Regular cardiac myocyte (primary cell): Measurements from ENCODE around the gene HMGN2. TPM values are rescaled to one million over a fixed set of nuclear protein-coding genes. Genes with fewer than 3 reads are reported as not detected.

Source experiments
- total RNA-seq: library from RNA; depleted of rRNA; stranded (reverse); fragments of >200 nt; gene quantifications from 2 replicates; pipeline ENCODE4 v1.2.3, GENCODE V29; 2014

The HMGN2 gene
- total RNA-seq: 123 and 354 TPM in 2 replicates

DNA sequence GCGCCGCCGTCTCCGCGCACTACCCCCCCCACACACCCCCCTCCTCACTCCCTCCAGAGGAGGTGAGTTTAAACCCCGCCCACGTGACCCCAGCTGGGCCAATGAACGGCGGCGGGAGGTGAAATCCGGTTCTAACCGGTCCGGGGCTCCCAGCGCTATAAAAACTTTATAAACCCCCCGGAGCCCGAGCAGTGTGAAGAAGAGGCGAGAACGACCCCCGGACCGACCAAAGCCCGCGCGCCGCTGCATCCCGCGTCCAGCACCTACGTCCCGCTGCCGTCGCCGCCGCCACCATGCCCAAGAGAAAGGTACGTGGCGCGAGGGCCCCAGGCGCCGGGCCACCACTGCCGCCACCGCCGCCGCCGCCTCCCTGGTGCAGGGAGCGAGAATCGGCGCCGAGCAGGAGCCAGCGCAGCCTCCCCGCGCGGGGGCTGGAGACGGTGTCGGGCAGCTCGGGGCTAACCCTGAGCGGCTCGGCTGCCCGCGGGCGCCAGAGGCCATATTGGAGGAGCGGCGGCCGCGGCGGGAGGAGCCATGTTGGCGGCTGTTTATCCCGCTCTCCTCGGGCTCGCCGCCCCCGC is at the start of gene HMGN2:
HMGN2 (plus strand) TSS at position 121 of the 581 bp plus-strand sequence; CDS start at position 294, 173 bp downstream.

DNA sequence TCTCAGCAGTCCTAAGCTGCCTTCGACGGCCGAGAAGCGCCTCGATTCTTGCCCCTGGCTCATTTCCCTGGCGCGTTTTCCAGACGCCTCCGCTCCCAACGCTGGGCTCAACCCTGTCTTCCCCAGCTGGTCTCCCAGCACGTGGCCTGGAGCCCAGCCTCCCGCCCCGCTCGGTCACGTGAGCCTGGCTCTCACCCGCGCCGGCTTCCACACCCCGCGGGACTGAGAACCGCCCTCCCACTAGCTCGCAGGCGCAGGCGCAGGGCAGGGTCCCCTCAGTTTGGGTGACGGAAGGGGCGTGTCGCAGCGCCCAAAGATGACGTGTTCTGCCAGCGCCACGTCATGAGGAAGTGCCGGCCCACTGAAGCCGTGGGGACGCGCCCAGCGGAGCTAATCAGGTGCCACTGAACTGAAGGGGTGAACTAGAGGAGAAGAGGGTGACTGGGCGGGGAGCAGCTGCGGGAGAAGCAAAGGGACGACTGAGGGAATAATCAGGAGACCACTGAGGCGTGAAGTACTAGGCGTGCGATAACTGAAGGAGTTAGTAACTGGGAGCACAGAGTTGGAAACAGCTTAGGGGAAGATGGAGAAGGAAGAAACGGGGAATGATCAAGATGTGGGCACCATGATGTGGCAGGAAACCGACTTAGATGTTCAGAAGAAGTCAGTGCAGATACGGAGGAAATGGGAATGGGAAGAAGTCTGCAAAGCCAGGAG is 40.1 kb upstream of the HMGN2 start, which contains the start of gene DHDDS:
DHDDS (plus strand) TSS at position 343 of the 717 bp plus-strand sequence. CDS start 625 bp downstream, outside the sequence.

Other genes starting within 250 kb of the HMGN2 start
- 7.3 and 11.1 TPM in 2 replicates for gene CEP85, start 238.2 kb upstream of the HMGN2 start, total RNA-seq
- 20.9 and 22.8 TPM in 2 replicates for gene SH3BGRL3, start 192.4 kb upstream of the HMGN2 start, total RNA-seq
- gene UBXN11, start 165.8 kb upstream of the HMGN2 start, total RNA-seq: 2.3 and 3.1 TPM in 2 replicates
- gene CD52, start 154.5 kb upstream of the HMGN2 start, total RNA-seq: not detected in 2 replicates
- gene CRYBG2, start 118.3 kb upstream of the HMGN2 start, total RNA-seq: under 0.01 TPM in 1 of 2 replicates, not detected in the other
- not detected in 2 replicates for gene ZNF683, start 99.7 kb upstream of the HMGN2 start, total RNA-seq
- gene LIN28A, start 61.6 kb upstream of the HMGN2 start, total RNA-seq: not detected in 2 replicates
- gene DHDDS, start 40.1 kb upstream of the HMGN2 start, total RNA-seq: 54.4 and 60.6 TPM in 2 replicates
- 4.2 and 4.5 TPM in 2 replicates for gene RPS6KA1, start 57.3 kb downstream of the HMGN2 start, total RNA-seq
- gene ARID1A, start 223.6 kb downstream of the HMGN2 start, total RNA-seq: 7.0 and 11.9 TPM in 2 replicates